HG02798 (cell line): ENCODE results near the gene CHMP2A.

ENCODE experiments used
- ATAC-seq: cut with Tn5 transposase; IDR thresholded peaks from one replicate; pipeline ENCODE4 v1.9.1; 2021; ENCODE audit warnings: mild to moderate bottlenecking; ENCODE audit not compliant: unreplicated experiment, poor library complexity

Gene CHMP2A

DNA sequence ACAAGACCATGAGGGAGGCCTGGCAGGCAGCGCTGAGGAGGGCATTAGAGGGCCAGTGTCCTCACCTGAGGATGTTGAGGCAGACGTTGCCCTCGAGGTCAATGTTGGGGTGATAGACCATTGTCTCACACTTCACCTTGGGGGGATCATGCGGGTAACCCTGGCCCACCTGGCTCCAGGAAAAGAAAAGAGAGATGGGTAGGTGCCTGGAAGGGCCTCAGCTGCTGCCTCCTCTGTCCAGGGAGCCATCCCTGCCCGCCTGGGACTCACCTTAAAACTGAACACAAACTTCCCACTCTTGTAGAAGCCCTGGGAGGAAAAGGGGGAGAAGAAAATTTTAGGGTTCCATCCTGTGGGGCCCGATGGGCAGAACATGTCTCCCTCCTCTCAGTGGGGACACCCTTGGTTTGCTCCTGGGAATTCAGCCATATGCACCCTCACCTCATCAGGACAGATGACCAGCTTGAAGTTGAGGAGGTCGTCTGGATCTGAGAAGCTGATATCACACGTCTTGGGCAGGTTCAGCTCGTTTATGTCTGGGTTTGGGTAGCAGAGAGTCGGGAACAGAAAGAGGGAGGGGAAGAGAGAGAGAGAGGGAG lies 1.8 kb upstream of the CHMP2A start:
- ATAC-seq = no peak

DNA sequence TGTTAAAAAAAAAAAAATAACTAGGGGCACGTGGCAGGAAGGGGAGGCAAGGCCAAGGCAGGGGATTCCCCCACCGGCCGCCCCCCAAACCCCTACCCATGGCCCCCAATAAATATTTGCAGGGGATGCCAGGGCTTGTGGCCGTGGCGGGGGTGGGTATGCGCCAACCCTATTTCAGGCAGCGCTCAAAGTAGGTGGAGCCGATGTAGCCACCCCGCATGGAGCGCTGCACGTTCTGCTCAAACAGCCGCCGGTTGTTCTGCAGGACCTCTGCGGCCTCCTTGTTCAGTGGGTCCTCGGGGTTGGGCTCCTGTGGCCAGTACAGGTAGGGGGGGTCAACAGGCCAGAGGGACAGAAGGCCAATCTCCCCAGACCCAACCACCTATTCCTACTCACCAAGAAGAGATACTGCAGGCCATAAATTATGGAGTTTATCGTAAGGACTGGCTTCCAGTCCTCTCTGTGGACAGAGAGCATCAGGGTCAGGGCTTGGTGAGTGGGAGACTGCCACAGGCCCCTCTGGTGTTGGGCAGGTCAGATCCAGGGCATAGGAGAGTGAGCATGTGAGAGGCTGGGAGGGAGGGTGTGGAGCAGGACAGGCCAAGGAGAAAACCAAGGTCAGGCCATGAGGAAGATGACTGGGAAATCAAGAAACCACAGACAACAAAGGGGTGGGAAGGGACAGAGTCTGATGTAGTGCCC lies 1.2 kb upstream of the CHMP2A start:
- no peak for ATAC-seq

DNA sequence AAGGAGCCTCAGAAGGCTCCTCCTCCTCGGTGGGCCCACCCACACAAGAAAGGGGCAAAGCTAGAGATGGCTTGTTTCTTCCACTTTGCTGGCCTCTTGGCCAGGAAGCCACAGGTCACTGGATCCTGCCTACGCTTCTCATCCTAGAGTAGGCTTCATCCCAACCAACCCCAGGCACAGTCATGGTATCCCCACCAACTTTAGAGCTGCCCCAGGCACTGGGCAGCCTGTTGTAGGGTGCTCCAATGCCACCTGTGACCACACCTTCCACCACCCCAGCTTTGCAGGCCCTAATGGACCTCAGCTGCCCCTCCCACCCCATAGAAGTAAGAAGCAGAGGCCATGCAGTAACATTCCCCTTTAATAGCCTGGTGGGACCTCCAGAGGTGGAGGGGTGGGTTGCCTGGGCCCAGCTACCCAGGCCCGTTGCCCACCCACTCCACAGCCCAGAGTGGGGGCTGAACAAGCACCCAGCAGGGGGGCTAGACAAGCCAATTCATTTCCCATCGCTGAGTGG lies 522 bp upstream of the CHMP2A start:
- ATAC-seq = no peak

DNA sequence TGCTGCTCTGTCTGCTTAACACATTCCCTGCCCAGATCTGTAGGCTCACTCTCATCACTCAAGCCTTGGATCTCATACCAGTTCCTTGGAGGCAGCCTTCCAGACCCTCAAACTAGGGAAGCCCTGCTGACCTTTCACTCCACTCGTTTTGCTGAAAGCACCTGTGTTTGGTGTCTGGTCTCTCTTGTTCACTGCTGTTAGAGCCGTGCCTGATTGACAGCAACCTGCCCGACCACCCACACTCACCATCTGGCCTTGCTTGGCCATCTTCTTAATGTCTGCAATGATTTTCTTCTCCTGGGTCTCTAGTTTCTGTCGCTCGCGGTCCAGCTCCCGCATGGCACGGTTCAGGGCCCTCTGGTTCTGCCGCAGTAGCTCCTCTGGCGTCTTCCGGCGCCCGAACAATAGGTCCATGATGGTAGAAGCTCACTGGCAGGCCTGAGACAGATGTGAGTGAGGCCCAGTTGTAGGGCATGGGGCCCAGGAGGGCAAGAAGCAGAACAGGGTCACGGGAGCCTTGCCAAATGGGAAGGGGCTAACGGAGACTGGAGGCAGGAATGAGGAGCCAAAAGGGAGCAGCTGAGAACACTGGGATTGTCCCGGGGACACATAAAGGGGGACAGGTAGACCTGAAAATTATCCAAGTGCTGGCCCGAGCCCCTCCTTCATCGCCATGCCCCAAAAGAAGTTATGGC lies 959 bp downstream of the CHMP2A start:
- no peak for ATAC-seq

DNA sequence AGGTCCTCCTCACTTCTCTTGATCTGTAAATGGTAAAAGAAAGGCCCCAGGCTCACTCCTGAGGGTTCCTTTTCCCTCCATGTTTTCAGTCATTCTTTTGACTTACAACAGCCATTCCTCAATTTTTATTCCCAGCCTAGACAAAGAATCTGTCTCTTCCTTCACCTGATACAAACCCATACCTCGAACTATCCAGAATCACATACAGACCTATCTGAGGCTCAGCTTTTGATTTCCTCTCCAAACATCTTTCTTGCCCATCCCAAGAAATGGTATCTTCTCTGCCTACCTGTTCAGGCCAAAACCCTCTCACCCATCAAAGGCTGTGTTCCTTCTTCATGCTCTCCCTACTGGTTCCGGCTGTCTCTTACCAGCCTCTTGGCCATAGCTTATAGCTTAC lies 2.2 kb downstream of the CHMP2A start:
- no peak for ATAC-seq

DNA sequence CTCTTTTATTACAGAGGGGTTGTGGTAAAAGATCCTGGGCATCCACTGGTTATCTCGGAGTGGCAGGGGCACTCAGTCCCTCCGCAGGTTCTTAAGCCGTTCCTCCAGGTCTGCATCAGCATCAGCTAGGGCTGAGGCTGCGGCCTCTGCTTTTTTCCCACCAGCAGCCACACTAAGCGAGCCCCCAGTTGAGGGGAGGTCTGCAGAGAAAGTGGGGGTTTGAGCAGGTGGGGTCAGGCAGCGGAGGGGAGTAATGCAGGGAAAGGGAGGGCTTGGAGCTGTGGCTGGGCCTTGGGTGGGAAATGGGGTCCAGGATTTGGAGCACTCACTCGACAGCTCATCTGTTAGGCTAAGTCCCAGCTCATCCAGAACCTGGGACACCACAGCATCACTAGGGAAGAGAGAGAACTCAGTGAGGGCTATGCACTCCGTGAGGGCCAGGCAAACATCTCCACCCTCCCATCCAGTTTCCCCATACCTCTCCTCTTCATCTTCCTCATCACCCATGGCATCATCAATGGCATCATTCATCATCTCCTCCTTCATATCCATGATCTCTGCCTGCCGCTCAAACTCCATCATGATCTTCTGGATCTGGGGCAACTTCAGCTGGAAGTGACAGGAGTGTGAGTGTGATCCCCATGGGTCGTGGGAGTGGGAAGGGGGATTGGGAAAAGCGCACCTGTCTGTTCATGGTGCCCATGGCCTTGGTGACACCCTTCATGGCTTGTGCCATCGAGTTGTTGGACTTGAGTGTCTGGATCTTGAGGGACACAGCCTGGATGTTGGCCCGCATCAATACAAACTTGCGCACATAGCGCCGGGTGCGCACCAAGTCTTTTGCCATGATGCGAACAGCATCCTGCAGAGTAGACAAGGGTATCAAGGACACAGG lies 3.1 kb downstream of the CHMP2A start:
- no peak for ATAC-seq

DNA sequence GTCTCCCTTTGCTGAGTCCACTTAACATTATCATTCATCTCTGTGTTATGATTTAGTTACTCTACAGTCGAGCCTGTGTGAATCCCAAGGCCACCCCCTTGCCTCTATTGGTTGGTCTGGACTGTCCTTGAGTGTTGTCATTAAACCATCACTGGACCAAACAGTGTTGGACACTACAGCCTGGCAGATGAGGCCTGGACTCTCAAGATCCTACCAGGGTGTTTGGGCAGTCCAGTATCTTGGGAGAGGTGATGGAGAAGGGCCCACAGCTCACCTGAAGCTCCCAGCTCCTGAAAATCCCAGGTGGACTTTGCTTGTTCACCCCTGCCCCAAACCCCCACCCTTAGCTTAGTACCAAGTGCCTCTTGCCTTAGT lies 3.8 kb downstream of the CHMP2A start:
- no peak for ATAC-seq

DNA sequence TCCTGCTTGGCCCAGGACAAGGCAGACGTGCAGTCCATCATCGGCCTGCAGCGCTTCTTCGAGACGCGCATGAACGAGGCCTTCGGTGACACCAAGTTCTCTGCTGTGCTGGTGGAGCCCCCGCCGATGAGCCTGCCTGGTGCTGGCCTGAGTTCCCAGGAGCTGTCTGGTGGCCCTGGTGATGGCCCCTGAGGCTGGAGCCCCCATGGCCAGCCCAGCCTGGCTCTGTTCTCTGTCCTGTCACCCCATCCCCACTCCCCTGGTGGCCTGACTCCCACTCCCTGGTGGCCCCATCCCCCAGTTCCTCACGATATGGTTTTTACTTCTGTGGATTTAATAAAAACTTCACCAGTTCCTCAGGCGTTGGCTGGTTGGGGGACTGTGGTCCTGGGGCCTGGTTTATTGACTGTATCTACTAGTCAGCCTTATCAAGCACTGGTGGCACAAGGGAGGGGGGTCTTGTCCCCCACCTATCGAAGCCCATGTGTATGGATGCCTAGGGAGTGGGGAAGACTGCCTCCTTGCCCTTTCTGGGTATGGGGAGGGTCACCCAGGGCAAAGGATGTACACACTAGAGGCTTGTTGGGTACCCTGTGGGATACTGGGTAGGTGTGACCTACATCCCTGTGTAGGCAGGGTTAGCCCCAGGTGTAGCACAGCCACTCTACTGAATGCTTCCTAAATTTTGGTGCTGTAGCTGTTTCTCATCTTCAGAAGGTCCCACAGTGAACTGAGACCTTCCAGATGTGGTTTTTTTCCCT lies 4.4 kb downstream of the CHMP2A start:
- ATAC-seq = no peak

DNA sequence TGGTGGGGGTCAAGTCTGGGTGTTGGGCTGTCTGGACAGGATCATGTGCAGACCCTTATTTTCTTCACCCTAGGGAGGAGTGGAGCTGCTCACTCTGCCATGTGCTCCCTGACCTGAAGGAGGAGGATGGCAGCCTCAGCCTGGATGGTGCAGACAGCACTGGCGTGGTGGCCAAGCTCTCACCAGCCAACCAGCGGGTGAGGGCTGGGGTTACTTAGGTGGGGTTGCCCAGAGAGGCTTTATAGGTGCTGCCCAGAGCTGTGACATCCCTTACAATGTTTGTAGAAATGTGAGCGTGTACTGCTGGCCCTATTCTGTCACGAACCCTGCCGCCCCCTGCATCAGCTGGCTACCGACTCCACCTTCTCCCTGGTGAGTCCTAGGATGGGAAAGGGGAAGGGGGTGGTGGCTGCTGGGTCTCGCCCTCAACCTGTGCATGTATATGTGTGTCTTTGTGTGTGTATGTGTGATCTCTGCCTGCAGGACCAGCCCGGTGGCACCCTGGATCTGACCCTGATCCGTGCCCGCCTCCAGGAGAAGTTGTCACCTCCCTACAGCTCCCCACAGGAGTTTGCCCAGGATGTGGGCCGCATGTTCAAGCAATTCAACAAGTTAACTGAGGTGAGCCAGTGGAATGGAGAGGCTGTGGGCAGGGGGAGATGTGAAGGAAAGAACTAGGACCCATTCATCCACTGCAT lies 5.1 kb downstream of the CHMP2A start:
- ATAC-seq = no peak

DNA sequence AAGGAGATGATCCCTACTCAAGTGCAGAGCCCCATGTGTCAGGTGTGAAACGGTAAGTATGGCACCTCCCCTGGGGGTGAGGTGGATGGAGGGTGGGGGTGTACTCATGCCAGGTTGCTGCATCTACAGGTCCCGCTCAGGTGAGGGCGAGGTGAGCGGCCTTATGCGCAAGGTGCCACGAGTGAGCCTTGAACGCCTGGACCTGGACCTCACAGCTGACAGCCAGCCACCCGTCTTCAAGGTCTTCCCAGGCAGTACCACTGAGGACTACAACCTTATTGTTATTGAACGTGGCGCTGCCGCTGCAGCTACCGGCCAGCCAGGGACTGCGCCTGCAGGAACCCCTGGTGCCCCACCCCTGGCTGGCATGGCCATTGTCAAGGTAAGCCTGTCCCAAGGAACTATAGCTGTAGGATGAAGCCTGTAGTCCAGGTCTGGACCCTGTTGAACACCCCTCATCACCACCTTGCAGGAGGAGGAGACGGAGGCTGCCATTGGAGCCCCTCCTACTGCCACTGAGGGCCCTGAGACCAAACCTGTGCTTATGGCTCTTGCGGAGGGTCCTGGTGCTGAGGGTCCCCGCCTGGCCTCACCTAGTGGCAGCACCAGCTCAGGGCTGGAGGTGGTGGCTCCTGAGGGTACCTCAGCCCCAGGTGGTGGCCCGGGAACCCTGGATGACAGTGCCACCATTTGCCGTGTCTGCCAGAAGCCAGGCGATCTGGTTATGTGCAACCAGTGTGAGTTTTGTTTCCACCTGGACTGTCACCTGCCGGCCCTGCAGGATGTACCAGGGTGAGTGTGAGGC lies 5.8 kb downstream of the CHMP2A start:
- ATAC-seq = no peak

DNA sequence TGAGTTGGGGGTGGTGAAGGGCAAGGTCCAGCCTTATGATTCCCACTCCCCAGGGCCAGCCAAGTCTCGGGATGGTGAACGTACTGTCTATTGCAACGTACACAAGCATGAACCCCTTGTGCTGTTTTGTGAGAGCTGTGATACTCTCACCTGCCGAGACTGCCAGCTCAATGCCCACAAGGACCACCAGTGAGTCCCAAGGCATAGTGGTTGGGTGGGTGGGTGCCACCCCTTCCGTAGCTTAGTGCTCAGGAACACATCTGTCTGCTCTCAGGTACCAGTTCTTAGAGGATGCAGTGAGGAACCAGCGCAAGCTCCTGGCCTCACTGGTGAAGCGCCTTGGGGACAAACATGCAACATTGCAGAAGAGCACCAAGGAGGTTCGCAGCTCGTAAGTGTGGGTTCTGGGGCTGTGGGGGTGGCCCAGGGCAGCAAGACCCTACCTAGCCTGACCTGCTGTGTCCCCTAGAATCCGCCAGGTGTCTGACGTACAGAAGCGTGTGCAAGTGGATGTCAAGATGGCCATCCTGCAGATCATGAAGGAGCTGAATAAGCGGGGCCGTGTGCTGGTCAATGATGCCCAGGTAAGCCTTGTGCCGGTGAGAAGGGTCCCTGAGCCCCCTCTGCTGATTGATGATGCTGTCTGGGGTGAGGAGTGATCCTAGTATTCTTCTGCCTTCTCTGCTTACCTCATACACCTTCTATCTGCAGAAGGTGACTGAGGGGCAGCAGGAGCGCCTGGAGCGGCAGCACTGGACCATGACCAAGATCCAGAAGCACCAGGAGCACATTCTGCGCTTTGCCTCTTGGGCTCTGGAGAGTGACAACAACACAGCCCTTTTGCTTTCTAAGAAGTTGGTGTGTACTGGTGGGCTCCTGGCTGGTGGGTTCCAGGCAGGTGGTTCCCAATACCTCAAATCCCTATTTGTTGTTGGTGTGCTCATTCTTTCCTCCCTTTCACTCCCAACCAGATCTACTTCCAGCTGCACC lies 7.3 kb downstream of the CHMP2A start:
- no peak for ATAC-seq

DNA sequence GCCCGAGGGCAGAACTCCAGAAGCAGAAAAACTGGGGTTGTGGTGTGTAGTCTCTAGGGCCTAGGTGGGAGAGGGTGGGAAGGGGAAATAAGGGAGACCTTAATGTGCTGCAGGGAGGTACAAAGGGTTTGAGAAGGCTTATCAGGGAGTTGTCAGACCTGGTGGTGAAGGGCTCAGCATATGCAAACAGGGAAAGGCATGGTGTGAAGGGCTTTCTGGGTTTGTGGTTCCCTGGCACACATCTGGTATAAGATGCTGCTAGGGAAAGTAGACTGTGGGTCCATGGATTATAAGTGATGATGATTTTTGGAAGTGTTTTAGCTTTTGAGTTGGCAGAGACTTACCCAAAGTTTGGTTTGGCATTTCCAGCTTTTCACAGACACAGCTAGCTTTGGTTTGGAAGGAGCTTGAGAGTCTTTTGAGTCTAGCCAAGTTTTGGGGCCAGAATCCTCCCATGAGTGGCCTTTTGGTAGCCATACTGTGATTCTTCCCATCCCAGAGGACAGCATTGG lies 8.8 kb downstream of the CHMP2A start:
- no peak for ATAC-seq

DNA sequence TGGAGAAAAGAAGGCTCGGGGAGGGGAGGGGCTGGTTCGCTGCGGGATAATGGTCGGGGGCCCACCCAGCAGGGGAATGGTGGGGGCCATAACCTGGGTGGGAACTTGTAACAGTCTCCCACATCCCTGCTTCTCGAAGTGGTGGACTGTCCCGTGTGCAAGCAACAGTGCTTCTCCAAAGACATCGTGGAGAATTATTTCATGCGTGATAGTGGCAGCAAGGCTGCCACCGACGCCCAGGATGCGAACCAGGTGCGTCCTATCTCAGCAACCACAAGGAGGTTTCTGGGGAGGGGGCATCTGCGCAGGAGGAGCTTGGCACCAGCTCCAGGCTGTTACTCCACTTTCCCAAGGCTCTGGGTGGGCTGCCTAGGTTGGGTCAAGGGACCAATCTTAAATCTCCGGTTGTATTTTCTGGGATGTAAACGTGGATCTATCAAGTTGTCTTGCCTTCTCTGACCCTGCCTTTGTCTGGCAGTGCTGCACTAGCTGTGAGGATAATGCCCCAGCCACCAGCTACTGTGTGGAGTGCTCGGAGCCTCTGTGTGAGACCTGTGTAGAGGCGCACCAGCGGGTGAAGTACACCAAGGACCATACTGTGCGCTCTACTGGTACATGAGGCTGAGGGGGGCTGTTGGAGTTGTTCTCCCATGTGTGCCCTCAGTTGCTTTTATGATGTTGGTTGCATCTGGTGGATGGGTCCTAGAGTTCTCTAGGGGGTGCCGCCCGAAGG lies 9.5 kb downstream of the CHMP2A start:
- no peak for ATAC-seq

DNA sequence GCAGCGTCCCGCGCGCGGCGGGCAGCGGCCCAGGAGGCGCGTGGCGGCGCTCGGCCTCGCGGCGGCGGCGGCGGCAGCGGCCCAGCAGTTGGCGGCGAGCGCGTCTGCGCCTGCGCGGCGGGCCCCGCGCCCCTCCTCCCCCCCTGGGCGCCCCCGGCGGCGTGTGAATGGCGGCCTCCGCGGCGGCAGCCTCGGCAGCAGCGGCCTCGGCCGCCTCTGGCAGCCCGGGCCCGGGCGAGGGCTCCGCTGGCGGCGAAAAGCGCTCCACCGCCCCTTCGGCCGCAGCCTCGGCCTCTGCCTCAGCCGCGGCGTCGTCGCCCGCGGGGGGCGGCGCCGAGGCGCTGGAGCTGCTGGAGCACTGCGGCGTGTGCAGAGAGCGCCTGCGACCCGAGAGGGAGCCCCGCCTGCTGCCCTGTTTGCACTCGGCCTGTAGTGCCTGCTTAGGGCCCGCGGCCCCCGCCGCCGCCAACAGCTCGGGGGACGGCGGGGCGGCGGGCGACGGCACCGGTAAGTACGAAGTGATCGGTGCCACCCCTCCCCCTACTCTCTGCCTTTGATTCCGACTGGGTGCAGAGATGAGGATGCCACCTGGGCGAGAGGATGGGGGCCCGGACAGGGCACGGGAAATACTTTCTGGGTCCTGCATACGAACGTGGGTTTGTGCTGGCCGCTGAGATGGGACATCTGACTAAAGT lies 10.2 kb downstream of the CHMP2A start:
- ATAC-seq = peak; percentile 60

DNA sequence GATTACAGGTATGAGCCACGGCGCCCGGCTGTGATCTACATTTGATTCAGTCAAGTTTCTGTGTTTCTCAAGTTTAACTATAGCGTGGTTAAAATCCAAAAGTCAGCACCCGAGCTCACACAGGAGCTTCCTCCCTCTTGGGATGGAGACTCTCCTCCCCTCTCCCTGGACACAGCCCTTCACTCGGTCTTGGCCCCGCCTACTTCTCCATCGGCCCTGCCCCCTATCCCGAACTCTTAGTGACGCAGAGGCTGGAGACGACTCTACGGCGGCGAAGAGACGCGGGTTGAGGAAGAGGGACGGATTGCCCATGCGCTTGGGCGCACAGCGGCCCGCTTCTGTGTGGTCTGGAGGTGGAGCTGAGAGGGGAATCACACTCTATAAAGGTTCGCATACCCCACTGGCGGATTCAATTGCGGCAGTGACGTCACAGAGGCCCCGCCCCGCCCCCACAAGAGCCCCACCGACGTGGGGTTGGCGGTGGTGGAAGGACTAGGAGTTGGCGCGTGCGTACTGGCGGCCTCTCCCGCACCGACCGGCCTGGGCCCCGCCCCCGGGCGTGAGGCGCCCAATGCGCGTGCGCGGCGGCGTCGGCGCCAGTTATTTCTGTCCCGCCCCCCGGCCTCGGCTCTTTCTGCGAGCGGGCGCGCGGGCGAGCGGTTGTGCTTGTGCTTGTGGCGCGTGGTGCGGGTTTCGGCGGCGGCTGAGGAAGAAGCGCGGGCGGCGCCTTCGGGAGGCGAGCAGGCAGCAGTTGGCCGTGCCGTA lies 10.9 kb downstream of the CHMP2A start, which contains the start of gene TRIM28:
TSS of gene TRIM28 (plus strand) at position 239 of the 765 bp plus-strand sequence. CDS start 694 bp downstream, outside the sequence.
- ATAC-seq = peak; percentile 88
